DND-41 (cell line): ENCODE results near the gene PANK4.

ENCODE experiments used
- EZH2 ChIP-seq: IDR thresholded peaks from 3 replicates; pipeline ENCODE4 v1.6.1; 2012; ENCODE audit warnings: borderline replicate concordance, low read depth, mild to moderate bottlenecking, moderate library complexity, low read length, inconsistent platforms; ENCODE audit not compliant: severe bottlenecking
- TF ChIP-seq, protein P1 (sequence below): IDR thresholded peaks from 2 replicates; pipeline ENCODE4 v1.5.1; 2012; ENCODE audit warnings: borderline replicate concordance, low read length, moderate library complexity, mild to moderate bottlenecking; ENCODE audit not compliant: poor library complexity, severe bottlenecking; ENCODE audit errors: extremely low read depth

DNA sequence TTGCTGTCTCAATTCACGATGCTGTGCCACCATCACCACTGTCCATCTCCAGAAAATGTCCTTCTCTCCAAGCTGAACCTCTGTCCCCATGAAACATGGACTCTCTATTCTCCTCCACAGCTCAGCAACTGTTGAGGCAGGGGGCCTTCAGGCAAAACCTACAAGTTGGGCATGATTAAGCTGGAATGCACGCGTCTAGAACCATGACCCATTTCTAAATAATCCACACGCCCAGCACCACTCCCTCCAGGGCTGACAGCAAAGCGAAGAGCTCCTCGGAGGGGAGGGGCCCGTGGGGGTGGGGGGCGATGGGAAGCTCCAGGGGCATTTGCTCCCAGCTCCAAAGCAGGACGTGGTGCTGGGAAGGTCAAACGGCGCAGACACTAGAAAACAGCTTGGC lies 7.0 kb upstream of the PANK4 start:
- TF ChIP-seq, protein P1, sequence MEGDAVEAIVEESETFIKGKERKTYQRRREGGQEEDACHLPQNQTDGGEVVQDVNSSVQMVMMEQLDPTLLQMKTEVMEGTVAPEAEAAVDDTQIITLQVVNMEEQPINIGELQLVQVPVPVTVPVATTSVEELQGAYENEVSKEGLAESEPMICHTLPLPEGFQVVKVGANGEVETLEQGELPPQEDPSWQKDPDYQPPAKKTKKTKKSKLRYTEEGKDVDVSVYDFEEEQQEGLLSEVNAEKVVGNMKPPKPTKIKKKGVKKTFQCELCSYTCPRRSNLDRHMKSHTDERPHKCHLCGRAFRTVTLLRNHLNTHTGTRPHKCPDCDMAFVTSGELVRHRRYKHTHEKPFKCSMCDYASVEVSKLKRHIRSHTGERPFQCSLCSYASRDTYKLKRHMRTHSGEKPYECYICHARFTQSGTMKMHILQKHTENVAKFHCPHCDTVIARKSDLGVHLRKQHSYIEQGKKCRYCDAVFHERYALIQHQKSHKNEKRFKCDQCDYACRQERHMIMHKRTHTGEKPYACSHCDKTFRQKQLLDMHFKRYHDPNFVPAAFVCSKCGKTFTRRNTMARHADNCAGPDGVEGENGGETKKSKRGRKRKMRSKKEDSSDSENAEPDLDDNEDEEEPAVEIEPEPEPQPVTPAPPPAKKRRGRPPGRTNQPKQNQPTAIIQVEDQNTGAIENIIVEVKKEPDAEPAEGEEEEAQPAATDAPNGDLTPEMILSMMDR, result no peak
- no peak for TF ChIP-seq EZH2
